Measurements from ENCODE around the gene NUDT16L1. TPM values are rescaled to one million over a fixed set of nuclear protein-coding genes. Genes with fewer than 3 reads are reported as not detected.

NUDT16L1 gene
- polyA plus RNA-seq, 2 donors: 18.5 to 29.3 TPM

- H3K4me1 ChIP-seq (ENCODE audit: control insufficient read depth in 2 of 2, insufficient read depth in 2 of 2, low read length in 1 of 2): peaks cover 0 to 2% of the 10 kb centered on the region in 2 donors
- no peak overlapping the region for H3K27ac ChIP-seq (ENCODE audit: low read depth in 2 of 2, low read length in 1 of 2)
- 90 to 92% methylated on average over 27 of the region's 27 CpGs for WGBS, 2 donors
- no peaks in the 10 kb centered on the region for H3K27me3 ChIP-seq (ENCODE audit: control insufficient read depth in 1 of 2, insufficient read depth in 2 of 2, low read length in 2 of 2)
- no peak overlapping the region for H3K4me3 ChIP-seq (ENCODE audit: low read depth in 1 of 2, low read length in 2 of 2)
- peaks cover 0 to 66% of the 10 kb centered on the region in 2 donors for H3K36me3 ChIP-seq (ENCODE audit: control insufficient read depth in 2 of 2, insufficient read depth in 2 of 2, low read length in 1 of 2)
- no peaks in the 10 kb centered on the region for H3K9me3 ChIP-seq (ENCODE audit: control insufficient read depth in 2 of 2, insufficient read depth in 1 of 2, low read depth in 1 of 2, low read length in 1 of 2)
Observed at GRCh38 chr16:4686497-4687210, 6.7 kb upstream of the NUDT16L1 start.

DNA sequence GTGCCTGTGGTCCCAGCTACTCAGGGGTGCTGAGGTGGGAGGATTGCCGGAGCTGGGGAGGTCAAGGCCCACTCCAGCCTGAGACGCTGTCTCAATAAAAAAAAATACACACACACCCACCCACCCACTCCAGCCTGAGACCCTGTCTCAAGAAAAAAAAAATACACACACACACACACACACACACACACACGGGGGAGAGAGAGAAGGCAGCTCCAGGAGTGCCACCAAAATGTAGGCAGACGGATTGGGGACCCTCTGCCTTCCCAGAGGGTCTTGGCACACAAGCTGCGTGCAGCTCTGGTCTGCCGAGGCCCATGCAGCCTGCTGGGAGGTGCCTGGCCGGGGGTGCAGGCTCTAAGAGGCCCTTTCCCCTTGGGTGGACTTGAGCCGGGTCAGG is 5.9 kb upstream of the NUDT16L1 start:
- Histone ChIP-seq H3K4me3 (ENCODE audit: low read depth in 1 of 2, low read length in 2 of 2) (no peak overlapping the region), H3K27ac (ENCODE audit: low read depth in 2 of 2, low read length in 1 of 2) (no peak overlapping the region), H3K36me3 (ENCODE audit: control insufficient read depth in 2 of 2, insufficient read depth in 2 of 2, low read length in 1 of 2) (peaks cover 0 to 62% of the 10 kb centered on the region in 2 donors), H3K4me1 (ENCODE audit: control insufficient read depth in 2 of 2, insufficient read depth in 2 of 2, low read length in 1 of 2) (peaks cover 2 to 4% of the 10 kb centered on the region in 2 donors), H3K27me3 (ENCODE audit: control insufficient read depth in 1 of 2, insufficient read depth in 2 of 2, low read length in 2 of 2) (no peaks in the 10 kb centered on the region), H3K9me3 (ENCODE audit: control insufficient read depth in 2 of 2, insufficient read depth in 1 of 2, low read depth in 1 of 2, low read length in 1 of 2) (no peaks in the 10 kb centered on the region)
- 84 to 88% methylated on average over 6 to 8 of the region's 8 CpGs for WGBS, 2 donors

- no peak overlapping the region for H3K4me3 ChIP-seq (ENCODE audit: low read depth in 1 of 2, low read length in 2 of 2)
- peaks cover 2 to 11% of the 10 kb centered on the region in 2 donors for H3K4me1 ChIP-seq (ENCODE audit: control insufficient read depth in 2 of 2, insufficient read depth in 2 of 2, low read length in 1 of 2)
- no peaks in the 10 kb centered on the region for H3K9me3 ChIP-seq (ENCODE audit: control insufficient read depth in 2 of 2, insufficient read depth in 1 of 2, low read depth in 1 of 2, low read length in 1 of 2)
- H3K27ac ChIP-seq (ENCODE audit: low read depth in 2 of 2, low read length in 1 of 2): no peak overlapping the region
- no peaks in the 10 kb centered on the region for H3K27me3 ChIP-seq (ENCODE audit: control insufficient read depth in 1 of 2, insufficient read depth in 2 of 2, low read length in 2 of 2)
- WGBS, 2 donors: 89 to 91% methylated on average over 39 of the region's 39 CpGs
- peaks cover 0 to 55% of the 10 kb centered on the region in 2 donors for H3K36me3 ChIP-seq (ENCODE audit: control insufficient read depth in 2 of 2, insufficient read depth in 2 of 2, low read length in 1 of 2)
Observed at GRCh38 chr16:4687946-4688673, 5.3 kb upstream of the NUDT16L1 start.

DNA sequence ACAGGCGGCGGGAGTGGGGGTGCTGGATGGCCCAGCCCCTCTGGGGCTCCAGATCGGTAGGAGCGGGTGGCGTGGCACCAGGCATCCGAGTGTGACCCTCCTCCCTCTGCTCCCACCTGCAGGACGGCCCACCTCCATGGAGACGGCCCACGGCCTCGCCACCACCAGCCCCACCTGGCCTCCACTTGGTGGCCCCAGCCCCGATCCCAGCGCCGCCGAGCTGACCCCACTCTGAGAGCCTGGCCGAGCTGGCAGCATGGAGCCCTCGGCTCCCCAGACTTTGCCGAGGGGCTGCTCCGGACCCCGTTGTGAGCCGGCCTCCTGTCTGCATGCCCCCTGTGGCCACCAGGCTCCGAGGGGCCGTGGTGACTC is 4.7 kb upstream of the NUDT16L1 start:
- Histone ChIP-seq H3K4me3 (ENCODE audit: low read depth in 1 of 2, low read length in 2 of 2) (no peak overlapping the region), H3K27me3 (ENCODE audit: control insufficient read depth in 1 of 2, insufficient read depth in 2 of 2, low read length in 2 of 2) (no peaks in the 10 kb centered on the region), H3K27ac (ENCODE audit: low read depth in 2 of 2, low read length in 1 of 2) (no peak overlapping the region), H3K4me1 (ENCODE audit: control insufficient read depth in 2 of 2, insufficient read depth in 2 of 2, low read length in 1 of 2) (peaks cover 0 to 11% of the 10 kb centered on the region in 2 donors), H3K9me3 (ENCODE audit: control insufficient read depth in 2 of 2, insufficient read depth in 1 of 2, low read depth in 1 of 2, low read length in 1 of 2) (no peaks in the 10 kb centered on the region), H3K36me3 (ENCODE audit: control insufficient read depth in 2 of 2, insufficient read depth in 2 of 2, low read length in 1 of 2) (peaks cover 0 to 50% of the 10 kb centered on the region in 2 donors)
- 92 to 94% methylated on average over 22 of the region's 22 CpGs for WGBS, 2 donors

GRCh38 chr16:4689091-4689671 is 4.2 kb upstream of the NUDT16L1 start:
- no peak overlapping the region for H3K27ac ChIP-seq (ENCODE audit: low read depth in 2 of 2, low read length in 1 of 2)
- H3K9me3 ChIP-seq (ENCODE audit: control insufficient read depth in 2 of 2, insufficient read depth in 1 of 2, low read depth in 1 of 2, low read length in 1 of 2): no peaks in the 10 kb centered on the region
- no peak overlapping the region for H3K4me3 ChIP-seq (ENCODE audit: low read depth in 1 of 2, low read length in 2 of 2)
- H3K27me3 ChIP-seq (ENCODE audit: control insufficient read depth in 1 of 2, insufficient read depth in 2 of 2, low read length in 2 of 2): no peaks in the 10 kb centered on the region
- WGBS, 2 donors: 90 to 91% methylated on average over 21 of the region's 21 CpGs
- H3K4me1 ChIP-seq (ENCODE audit: control insufficient read depth in 2 of 2, insufficient read depth in 2 of 2, low read length in 1 of 2): peaks cover 0 to 11% of the 10 kb centered on the region in 2 donors
- peaks cover 0 to 46% of the 10 kb centered on the region in 2 donors for H3K36me3 ChIP-seq (ENCODE audit: control insufficient read depth in 2 of 2, insufficient read depth in 2 of 2, low read length in 1 of 2)

GRCh38 chr16:4689864-4690704 is 3.3 kb upstream of the NUDT16L1 start:
- Histone ChIP-seq H3K27me3 (ENCODE audit: control insufficient read depth in 1 of 2, insufficient read depth in 2 of 2, low read length in 2 of 2) (no peaks in the 10 kb centered on the region), H3K9me3 (ENCODE audit: control insufficient read depth in 2 of 2, insufficient read depth in 1 of 2, low read depth in 1 of 2, low read length in 1 of 2) (no peaks in the 10 kb centered on the region), H3K4me3 (ENCODE audit: low read depth in 1 of 2, low read length in 2 of 2) (no peak overlapping the region), H3K27ac (ENCODE audit: low read depth in 2 of 2, low read length in 1 of 2) (no peak overlapping the region), H3K36me3 (ENCODE audit: control insufficient read depth in 2 of 2, insufficient read depth in 2 of 2, low read length in 1 of 2) (peaks cover 0 to 43% of the 10 kb centered on the region in 2 donors), H3K4me1 (ENCODE audit: control insufficient read depth in 2 of 2, insufficient read depth in 2 of 2, low read length in 1 of 2) (peaks cover 4 to 11% of the 10 kb centered on the region in 2 donors)
- WGBS, 2 donors: 81 to 85% methylated on average over 31 of the region's 31 CpGs

DNA sequence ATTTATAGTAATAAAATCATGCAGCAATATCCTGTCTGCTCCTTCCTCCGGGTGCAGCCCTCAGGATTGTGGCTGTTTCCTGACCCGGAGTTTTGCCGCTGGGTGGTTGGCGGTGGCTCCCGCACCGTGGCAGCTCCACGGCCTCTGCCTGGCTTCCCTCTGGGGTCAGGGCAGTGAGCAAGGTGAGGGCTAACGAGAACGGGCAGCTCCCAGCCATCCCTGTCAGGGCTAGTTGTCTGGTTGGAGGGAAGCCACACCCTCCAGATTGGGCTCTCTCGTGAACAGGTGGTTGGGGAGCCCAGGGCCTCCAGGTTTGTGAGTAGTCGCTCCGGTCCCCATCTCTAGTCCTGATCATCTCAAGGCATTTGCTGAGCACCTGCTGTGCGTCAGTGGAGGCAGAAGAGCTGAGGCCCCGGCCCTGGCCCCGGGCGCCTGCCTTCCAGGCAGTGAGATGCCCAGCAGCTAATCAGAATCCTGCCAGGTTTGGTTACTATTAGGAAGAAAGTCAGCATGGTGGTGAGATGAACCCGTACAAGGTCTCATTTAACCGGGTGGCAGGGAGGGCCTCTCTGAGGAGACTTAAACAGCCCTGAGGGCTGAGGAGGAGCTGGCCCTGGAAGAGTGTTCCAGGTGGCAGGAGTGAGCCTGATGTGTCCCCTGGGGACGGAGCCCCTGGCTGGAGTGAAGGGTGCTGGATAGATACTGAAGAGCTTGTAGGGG is 2.3 kb upstream of the NUDT16L1 start:
- no peaks in the 10 kb centered on the region for H3K9me3 ChIP-seq (ENCODE audit: control insufficient read depth in 2 of 2, insufficient read depth in 1 of 2, low read depth in 1 of 2, low read length in 1 of 2)
- H3K36me3 ChIP-seq (ENCODE audit: control insufficient read depth in 2 of 2, insufficient read depth in 2 of 2, low read length in 1 of 2): peaks cover 0 to 41% of the 10 kb centered on the region in 2 donors
- H3K4me1 ChIP-seq (ENCODE audit: control insufficient read depth in 2 of 2, insufficient read depth in 2 of 2, low read length in 1 of 2): peaks cover 4 to 11% of the 10 kb centered on the region in 2 donors
- WGBS, 2 donors: 58 to 67% methylated on average over 19 of the region's 19 CpGs
- peak overlapping the region in 1 of 2 donors; percentile 3 for H3K27ac ChIP-seq (ENCODE audit: low read depth in 2 of 2, low read length in 1 of 2)
- H3K4me3 ChIP-seq (ENCODE audit: low read depth in 1 of 2, low read length in 2 of 2): no peak overlapping the region
- H3K27me3 ChIP-seq (ENCODE audit: control insufficient read depth in 1 of 2, insufficient read depth in 2 of 2, low read length in 2 of 2): no peaks in the 10 kb centered on the region

GRCh38 chr16:4691666-4692412 is 1.5 kb upstream of the NUDT16L1 start:
- no peak overlapping the region for H3K4me3 ChIP-seq (ENCODE audit: low read depth in 1 of 2, low read length in 2 of 2)
- H3K36me3 ChIP-seq (ENCODE audit: control insufficient read depth in 2 of 2, insufficient read depth in 2 of 2, low read length in 1 of 2): peaks cover 0 to 38% of the 10 kb centered on the region in 2 donors
- peaks cover 4 to 11% of the 10 kb centered on the region in 2 donors for H3K4me1 ChIP-seq (ENCODE audit: control insufficient read depth in 2 of 2, insufficient read depth in 2 of 2, low read length in 1 of 2)
- no peak overlapping the region for H3K27ac ChIP-seq (ENCODE audit: low read depth in 2 of 2, low read length in 1 of 2)
- H3K27me3 ChIP-seq (ENCODE audit: control insufficient read depth in 1 of 2, insufficient read depth in 2 of 2, low read length in 2 of 2): no peaks in the 10 kb centered on the region
- no peaks in the 10 kb centered on the region for H3K9me3 ChIP-seq (ENCODE audit: control insufficient read depth in 2 of 2, insufficient read depth in 1 of 2, low read depth in 1 of 2, low read length in 1 of 2)
- 76% methylated on average over 20 of the region's 20 CpGs for WGBS, 2 donors

All from esophagus (tissue), 2 donors.